HPDE6-E6E7 (cell line): ENCODE results near the gene MORN1.
"Not testable (repeated sequence)": the region's sequence is repeated elsewhere in the genome, so short reads cannot be mapped to it uniquely, and the experiment has no call there.

ENCODE experiments used
- DNase-seq: peaks from one replicate; pipeline ENCODE4 v3.0.0; 2011; ENCODE audit warnings: missing footprints; ENCODE audit errors: extremely low spot score

The MORN1 gene

GRCh38 chr1:2391041-2391930 is at the start of gene MORN1, which contains the start of gene RER1:
Gene MORN1, minus strand, starts transcription at chr1:2391554. Its CDS starts 21 bp downstream, at chr1:2391533.
Gene RER1, plus strand, starts transcription at chr1:2391841. Its CDS starts 3,950 bp downstream, at chr1:2395791.
- peak; percentile 97 for DNase-seq

GRCh38 chr1:2440346-2440745 is 49.0 kb upstream of the MORN1 start:
- not testable (repeated sequence) for DNase-seq

GRCh38 chr1:2439369-2439768 is 48.0 kb upstream of the MORN1 start:
- DNase-seq = no peak

GRCh38 chr1:2438641-2439040 is 47.3 kb upstream of the MORN1 start:
- DNase-seq = no peak

- DNase-seq = no peak
Measured at GRCh38 chr1:2438038-2438437, 46.7 kb upstream of the MORN1 start.

GRCh38 chr1:2437617-2438016 is 46.3 kb upstream of the MORN1 start:
- no peak for DNase-seq

- DNase-seq = no peak
Measured at GRCh38 chr1:2436876-2437275, 45.5 kb upstream of the MORN1 start.

- DNase-seq = no peak
Measured at GRCh38 chr1:2435746-2436355, 44.5 kb upstream of the MORN1 start.

- no peak for DNase-seq
Measured at GRCh38 chr1:2435091-2435490, 43.7 kb upstream of the MORN1 start.

- DNase-seq = no peak
Measured at GRCh38 chr1:2433936-2434655, 42.7 kb upstream of the MORN1 start.

GRCh38 chr1:2433196-2433595 is 41.8 kb upstream of the MORN1 start:
- DNase-seq = no peak

GRCh38 chr1:2432441-2432844 is 41.1 kb upstream of the MORN1 start:
- no peak for DNase-seq

GRCh38 chr1:2431518-2431917 is 40.2 kb upstream of the MORN1 start:
- DNase-seq = no peak

GRCh38 chr1:2431103-2431502 is 39.7 kb upstream of the MORN1 start:
- no peak for DNase-seq

GRCh38 chr1:2430592-2430973 is 39.2 kb upstream of the MORN1 start:
- DNase-seq = no peak

GRCh38 chr1:2429780-2430591 is 38.6 kb upstream of the MORN1 start:
- DNase-seq = no peak

- DNase-seq = peak; percentile 91
Measured at GRCh38 chr1:2428490-2428889, 37.1 kb upstream of the MORN1 start.

- DNase-seq = no peak
Measured at GRCh38 chr1:2427976-2428375, 36.6 kb upstream of the MORN1 start.

- no peak for DNase-seq
Measured at GRCh38 chr1:2427051-2427450, 35.7 kb upstream of the MORN1 start.

GRCh38 chr1:2426540-2426939 is 35.2 kb upstream of the MORN1 start:
- DNase-seq = no peak

GRCh38 chr1:2425892-2426291 is 34.5 kb upstream of the MORN1 start:
- DNase-seq = no peak

GRCh38 chr1:2422523-2422922 is 31.2 kb upstream of the MORN1 start:
- DNase-seq = no peak
